H1 (cell line): ENCODE data around the gene TRAF3. TPM values are rescaled to one million over a fixed set of nuclear protein-coding genes. Genes with fewer than 3 reads are reported as not detected.
A peak's percentile ranks its signal among the peaks of the same experiment; 100 is the strongest.
"Not testable (repeated sequence)": the region's sequence is repeated elsewhere in the genome, so short reads cannot be mapped to it uniquely, and the experiment has no call there.

ENCODE experiments used
- CTCF ChIA-PET: fragments of 300-600 bp; sonication (Branson Sonifier 250); formaldehyde crosslinking; loops from one replicate; lab custom pipeline; 2021; ENCODE audit not compliant: partially characterized antibody; lab: Charles Lee
- POLR2A ChIA-PET: fragments of 300-600 bp; sonication (Branson Sonifier 250); formaldehyde crosslinking; loops from one replicate; lab custom pipeline; 2021; ENCODE audit warnings: inconsistent platforms; ENCODE audit not compliant: partially characterized antibody; lab: Charles Lee
- DNase-seq, 2 experiments: peaks; one replicate each; pipeline versions ENCODE4 v3.0.0 to v3.0.0-alpha.2; 2010 to 2022; ENCODE audit warnings: low spot score in 2 of 2, low read depth in 1 of 2, mixed read lengths in 1 of 2
- FAIRE-seq: peaks from 2 replicates; lab custom pipeline; 2011; peaks lifted over from hg19 to GRCh38; lab: Jason Lieb, UNC
- H2AFZ ChIP-seq: 2 replicates; pipeline ENCODE4 v1.8.1; 2012; ENCODE audit warnings: low read length, inconsistent platforms
- H2AK5ac ChIP-seq: 2 replicates; pipeline ENCODE4 v1.6.1; 2013; ENCODE audit warnings: low read depth, low read length
- H2BK120ac ChIP-seq: replicated peaks from 2 replicates; pipeline ENCODE3; 2013; ENCODE audit warnings: low read depth, low read length, inconsistent platforms
- H2BK12ac ChIP-seq: 2 replicates; pipeline ENCODE4 v1.6.1; 2013; ENCODE audit warnings: low read depth, low read length
- H2BK15ac ChIP-seq: 2 replicates; pipeline ENCODE4 v1.6.1; 2013; ENCODE audit warnings: low read length
- H2BK20ac ChIP-seq: 2 replicates; pipeline ENCODE4 v1.6.1; 2013; ENCODE audit warnings: low read length
- H2BK5ac ChIP-seq: 2 replicates; pipeline ENCODE4 v1.6.1; 2013; ENCODE audit warnings: low read depth, low read length
- H3K14ac ChIP-seq: 2 replicates; pipeline ENCODE4 v1.6.1; 2013; ENCODE audit warnings: inconsistent platforms; ENCODE audit not compliant: insufficient read length
- H3K18ac ChIP-seq: 2 replicates; pipeline ENCODE4 v1.6.1; 2013; ENCODE audit warnings: low read length; ENCODE audit errors: extremely low read depth
- H3K23ac ChIP-seq: 2 replicates; pipeline ENCODE4 v1.6.1; 2013; ENCODE audit warnings: inconsistent platforms; ENCODE audit not compliant: insufficient read length
- H3K23me2 ChIP-seq: 2 replicates; pipeline ENCODE4 v1.6.1; 2013; ENCODE audit warnings: low read depth, low read length
- H3K27ac ChIP-seq: 2 replicates; pipeline ENCODE4 v1.6.1; 2011; ENCODE audit warnings: low read depth, low read length, inconsistent platforms
- H3K27me3 ChIP-seq, 4 experiments: replicated peaks in 1 of 4; 1 replicate in 1 of 4; 2 replicates in 3 of 4; pipeline versions ENCODE4 v1.6.1 to v1.8.1; 2011 to 2013; ENCODE audit warnings: low read length in 3 of 4, mild to moderate bottlenecking in 3 of 4, inconsistent platforms in 2 of 4, mixed read lengths in 2 of 4, moderate library complexity in 1 of 4; ENCODE audit not compliant: control insufficient read depth in 3 of 4, insufficient read depth in 3 of 4; ENCODE audit errors: extremely low read depth in 1 of 4
- H3K36me3 ChIP-seq, 4 experiments: 2 replicates each; pipeline versions ENCODE4 v1.6.1 to v1.8.1; 2011 to 2013; ENCODE audit warnings: mild to moderate bottlenecking in 4 of 4, low read length in 3 of 4, moderate library complexity in 2 of 4, control low read depth in 1 of 4, inconsistent platforms in 1 of 4; ENCODE audit not compliant: insufficient read depth in 4 of 4, control insufficient read depth in 2 of 4
- H3K4ac ChIP-seq: replicated peaks from 2 replicates; pipeline ENCODE3; 2013; ENCODE audit warnings: low read length, low read depth, mixed read lengths, inconsistent platforms; ENCODE audit not compliant: insufficient read length
- H3K4me1 ChIP-seq, 4 experiments: replicated peaks in 1 of 4; 1 replicate in 1 of 4; 2 replicates in 3 of 4; pipeline versions ENCODE4 v1.6.1 to v1.8.1; 2011 to 2013; ENCODE audit warnings: low read length in 3 of 4, inconsistent platforms in 2 of 4, mixed read lengths in 1 of 4; ENCODE audit not compliant: insufficient read depth in 4 of 4, control insufficient read depth in 3 of 4
- H3K4me2 ChIP-seq, 2 experiments: 2 replicates each; pipeline versions ENCODE4 v1.6.1 to v1.8.1; 2011 to 2013; ENCODE audit warnings: low read depth in 2 of 2, low read length in 2 of 2, control low read depth in 1 of 2, inconsistent platforms in 1 of 2, mild to moderate bottlenecking in 1 of 2; ENCODE audit not compliant: insufficient read depth in 1 of 2
- H3K4me3 ChIP-seq, 4 experiments: fragments of 200-600, 300-600 bp in 1 of 4; sonication (generic), shearing (Covaris generic), sonication (Bioruptor Twin) in 1 of 4; 2 replicates each; pipeline versions ENCODE4 v1.5.1 to v1.8.1; 2011 to 2016; ENCODE audit warnings: low read length in 4 of 4, low read depth in 3 of 4, control low read depth in 2 of 4, inconsistent platforms in 2 of 4, mild to moderate bottlenecking in 2 of 4, mixed read lengths in 1 of 4, moderate library complexity in 1 of 4; ENCODE audit not compliant: insufficient read depth in 2 of 4; ENCODE audit errors: extremely low read depth in 1 of 4
- H3K56ac ChIP-seq: replicated peaks from 2 replicates; pipeline ENCODE3; 2013; ENCODE audit warnings: low read depth, mild to moderate bottlenecking, mixed read lengths, low read length, inconsistent platforms; ENCODE audit not compliant: insufficient read length
- H3K79me1 ChIP-seq: 2 replicates; pipeline ENCODE4 v1.6.1; 2013; ENCODE audit warnings: low read depth, low read length, control low read depth
- H3K79me2 ChIP-seq, 2 experiments: 2 replicates each; pipeline versions ENCODE4 v1.6.1 to v1.8.1; 2012 to 2013; ENCODE audit warnings: low read length in 2 of 2, mild to moderate bottlenecking in 2 of 2, inconsistent platforms in 1 of 2; ENCODE audit not compliant: insufficient read depth in 2 of 2, control insufficient read depth in 1 of 2
- H3K9ac ChIP-seq, 4 experiments: replicated peaks in 1 of 4; 1 replicate in 1 of 4; 2 replicates in 3 of 4; pipeline versions ENCODE4 v1.6.1 to v1.8.1; 2011 to 2013; ENCODE audit warnings: low read depth in 3 of 4, low read length in 3 of 4, control low read depth in 2 of 4, mild to moderate bottlenecking in 2 of 4, moderate library complexity in 2 of 4, inconsistent platforms in 1 of 4; ENCODE audit errors: extremely low read depth in 1 of 4
- H3K9me3 ChIP-seq, 2 experiments: 2 replicates each; pipeline versions ENCODE4 v1.6.1 to v1.8.1; 2012 to 2013; ENCODE audit warnings: mild to moderate bottlenecking in 2 of 2, moderate library complexity in 2 of 2, control low read depth in 1 of 2, inconsistent platforms in 1 of 2, low read depth in 1 of 2, low read length in 1 of 2, mixed read lengths in 1 of 2; ENCODE audit not compliant: insufficient read depth in 2 of 2
- H4K20me1 ChIP-seq, 2 experiments: replicated peaks in 1 of 2; 2 replicates each; pipeline versions ENCODE3 to v1.8.1; 2011 to 2013; ENCODE audit warnings: inconsistent platforms in 2 of 2, low read length in 2 of 2, mild to moderate bottlenecking in 1 of 2; ENCODE audit not compliant: insufficient read depth in 2 of 2, control insufficient read depth in 1 of 2
- H4K5ac ChIP-seq: 2 replicates; pipeline ENCODE4 v1.6.1; 2013; ENCODE audit warnings: low read length, low read depth, mixed read lengths, inconsistent platforms; ENCODE audit not compliant: insufficient read length
- H4K8ac ChIP-seq: 2 replicates; pipeline ENCODE4 v1.8.0; 2013; ENCODE audit warnings: mild to moderate bottlenecking, moderate library complexity, low read length, inconsistent platforms; ENCODE audit not compliant: insufficient read depth; ENCODE audit errors: extremely low read depth
- H4K91ac ChIP-seq: replicated peaks from 2 replicates; pipeline ENCODE3; 2013; ENCODE audit warnings: low read length, mixed read lengths, inconsistent platforms; ENCODE audit not compliant: insufficient read length
- WGBS, 2 experiments: shearing (Covaris generic) in 1 of 2; methylation state at CpG; one replicate each; pipeline versions ENCODE4 v1.1.6 to v1.1.7; 2013 to 2015; ENCODE audit warnings: low lambda C conversion rate in 2 of 2, mixed read lengths in 2 of 2, inconsistent platforms in 1 of 2, low coverage in 1 of 2, missing lambda C conversion rate in 1 of 2; ENCODE audit not compliant: insufficient replicate concordance in 2 of 2, insufficient coverage in 1 of 2, insufficient read length in 1 of 2; ENCODE audit errors: extremely low coverage in 1 of 2, missing lambda C conversion rate in 1 of 2; 5-methylcytosine and 5-hydroxymethylcytosine counted together
- polyA plus RNA-seq, 7 experiments: library from polyadenylated mRNA; depleted of rRNA in 3 of 7; stranded (reverse) in 5 of 7; unstranded in 2 of 7; fragments of >200 nt in 5 of 7; fragments of 200-250 nt in 2 of 7; gene quantifications; 1 replicate in 5 of 7; 2 replicates in 1 of 7; 4 replicates in 1 of 7; pipeline versions ENCODE4 v1.2.1 to v1.2.3, GENCODE V29; 2011 to 2013; ENCODE audit warnings: missing spikeins in 2 of 7, mixed read lengths in 2 of 7
- total RNA-seq: library from RNA; stranded (reverse); fragmentation: NEBNext Ultra II Directional; extraction: Animal tissue kit (Norgen Biotek cat#: 25700); gene quantifications from 2 replicates; pipeline ENCODE4 v1.2.1, GENCODE V29; 2021

TRAF3 gene
- total and polyA plus RNA-seq, 2 of the 8 experiments (the other 6 are each of a cell fraction or from before 2014, with no cell fraction given) = 5.8 to 12.1 TPM

GRCh38 chr14:102926840-102927239, 149.6 kb downstream of the TRAF3 start:
- Histone ChIP-seq H3K23me2 (peaks cover 35% of the 10 kb centered on the region; the same call in 1 of the 2 replicates), H3K4me2 (peak overlapping the region in 1 of 2 experiments; percentile 88; a peak in 1 of 4 replicates), H3K27me3 (peaks cover 43 to 98% (median 85%) of the 10 kb centered on the region in 4 experiments), H3K4me1 (peaks cover 5 to 40% (median 25%) of the 10 kb centered on the region in 4 experiments), H4K20me1 (peaks cover 0 to 14% of the 10 kb centered on the region in 2 experiments)
- not testable (repeated sequence) for H2AFZ ChIP-seq, H2BK12ac ChIP-seq, H3K4me3 ChIP-seq, H3K18ac ChIP-seq, H3K23ac ChIP-seq, DNase-seq, H3K27ac ChIP-seq, H2BK120ac ChIP-seq, H3K56ac ChIP-seq, H3K9me3 ChIP-seq, H3K14ac ChIP-seq, H3K9ac ChIP-seq, H3K4ac ChIP-seq, H2BK5ac ChIP-seq, FAIRE-seq, H3K79me1 ChIP-seq, H4K8ac ChIP-seq, H2BK15ac ChIP-seq, H2AK5ac ChIP-seq, H3K36me3 ChIP-seq, H4K91ac ChIP-seq, H3K79me2 ChIP-seq, H4K5ac ChIP-seq, H2BK20ac ChIP-seq
- CTCF ChIA-PET = interaction anchor here (0.6 to 1.6 kb wide), 3 partner anchors 11 to 109 kb away, joined by 3 to 5 read pairs (median 3); no protein-coding TSS in a partner anchor
- WGBS, 2 experiments = 96% methylated on average over 10 of the region's 10 CpGs; no CpG with 5 or more reads in 1 of the 2 experiments
- POLR2A ChIA-PET = interaction anchor here (0.9 kb wide), 1 partner anchor 203 kb away, joined by 3 read pairs; no protein-coding TSS in a partner anchor
